GF-D8 (cell line): ENCODE results near the gene SMARCD3.

Source experiments
- DNase-seq: peaks from one replicate; lab custom pipeline; 2025; lab: John Stamatoyannopoulos, UW

SMARCD3 gene

DNA sequence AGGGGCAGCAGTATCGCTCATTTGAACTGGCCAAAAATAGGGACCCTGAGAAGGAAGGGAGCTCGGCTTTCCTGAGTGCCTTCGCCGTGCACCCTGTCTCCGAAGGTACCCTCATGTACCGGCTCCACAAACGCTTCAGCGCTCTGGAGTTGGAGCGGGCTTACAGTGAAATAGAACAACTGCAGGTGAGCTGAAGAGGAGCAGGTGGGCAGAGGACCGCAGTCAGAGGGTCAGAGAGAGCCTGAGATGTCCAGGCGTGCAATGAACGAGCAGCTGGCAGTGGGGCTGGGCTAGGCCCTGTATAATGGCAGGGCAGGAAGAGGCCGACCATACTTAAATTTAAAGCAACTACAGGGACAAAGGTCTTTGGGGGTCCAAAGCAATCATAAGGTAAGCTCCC is 12.1 kb downstream of the SMARCD3 start:
- DNase-seq, result no peak

DNA sequence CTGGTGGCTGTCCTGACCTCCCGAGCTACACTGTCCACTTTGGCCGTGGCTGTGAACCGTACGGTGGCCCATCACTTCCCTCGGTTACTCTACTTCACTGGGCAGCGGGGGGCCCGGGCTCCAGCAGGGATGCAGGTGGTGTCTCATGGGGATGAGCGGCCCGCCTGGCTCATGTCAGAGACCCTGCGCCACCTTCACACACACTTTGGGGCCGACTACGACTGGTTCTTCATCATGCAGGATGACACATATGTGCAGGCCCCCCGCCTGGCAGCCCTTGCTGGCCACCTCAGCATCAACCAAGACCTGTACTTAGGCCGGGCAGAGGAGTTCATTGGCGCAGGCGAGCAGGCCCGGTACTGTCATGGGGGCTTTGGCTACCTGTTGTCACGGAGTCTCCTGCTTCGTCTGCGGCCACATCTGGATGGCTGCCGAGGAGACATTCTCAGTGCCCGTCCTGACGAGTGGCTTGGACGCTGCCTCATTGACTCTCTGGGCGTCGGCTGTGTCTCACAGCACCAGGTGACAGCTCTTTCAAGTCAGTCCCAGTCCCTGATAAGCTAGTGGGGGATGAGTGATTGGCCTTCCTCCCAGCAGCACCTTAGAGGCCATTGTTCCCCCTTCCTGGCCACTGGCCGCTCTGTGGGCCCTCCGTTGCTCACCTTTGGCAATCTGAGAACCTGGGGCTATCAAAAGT is 13.3 kb downstream of the SMARCD3 start:
- no peak for DNase-seq

DNA sequence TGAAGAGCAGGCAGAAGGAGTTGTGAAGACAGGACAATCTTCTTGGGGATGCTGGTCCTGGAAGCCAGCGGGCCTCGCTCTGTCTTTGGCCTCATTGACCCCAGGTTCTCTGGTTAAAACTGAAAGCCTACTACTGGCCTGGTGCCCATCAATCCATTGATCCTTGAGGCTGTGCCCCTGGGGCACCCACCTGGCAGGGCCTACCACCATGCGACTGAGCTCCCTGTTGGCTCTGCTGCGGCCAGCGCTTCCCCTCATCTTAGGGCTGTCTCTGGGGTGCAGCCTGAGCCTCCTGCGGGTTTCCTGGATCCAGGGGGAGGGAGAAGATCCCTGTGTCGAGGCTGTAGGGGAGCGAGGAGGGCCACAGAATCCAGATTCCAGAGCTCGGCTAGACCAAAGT is 14.7 kb downstream of the SMARCD3 start:
- DNase-seq, result no peak

DNA sequence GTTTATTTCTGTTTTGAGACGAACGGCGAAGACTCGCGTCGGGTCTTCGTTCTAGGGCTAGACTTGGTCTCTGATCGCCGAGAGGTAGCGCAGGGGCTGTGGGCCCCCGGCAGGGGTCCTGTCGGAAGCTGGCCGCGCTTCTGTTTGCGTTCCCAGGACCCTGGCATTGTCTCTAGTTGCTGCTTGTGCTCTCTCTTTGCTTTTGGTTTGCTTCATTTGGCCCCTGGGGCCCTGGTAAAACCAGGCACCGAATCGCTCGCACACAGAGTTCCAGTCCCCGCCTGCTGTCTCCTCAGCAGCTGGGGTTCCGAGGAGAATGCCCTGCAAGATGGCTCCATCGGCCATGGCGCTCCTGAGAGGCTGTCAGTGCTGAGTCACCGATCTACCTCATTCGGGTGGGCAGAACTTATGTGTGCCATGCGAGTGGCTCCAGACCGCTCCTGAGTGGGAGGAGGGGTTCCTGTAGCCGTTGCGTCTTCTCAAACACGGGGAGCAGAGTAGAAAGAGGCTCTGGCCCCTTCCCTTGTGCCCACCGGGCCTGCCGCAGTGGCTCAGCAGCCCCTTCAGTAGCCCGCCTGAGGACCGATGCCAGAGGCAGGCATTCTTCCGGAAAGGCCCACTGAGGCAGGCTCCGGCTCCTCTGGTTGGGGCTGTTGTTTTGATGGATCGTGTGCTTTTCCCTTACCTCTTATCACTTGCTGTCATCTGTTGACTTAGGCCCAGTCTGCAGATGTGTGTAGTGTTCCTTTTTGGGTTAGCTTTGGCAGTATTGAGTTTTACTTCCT is 15.4 kb downstream of the SMARCD3 start:
- peak; percentile 48 for DNase-seq

DNA sequence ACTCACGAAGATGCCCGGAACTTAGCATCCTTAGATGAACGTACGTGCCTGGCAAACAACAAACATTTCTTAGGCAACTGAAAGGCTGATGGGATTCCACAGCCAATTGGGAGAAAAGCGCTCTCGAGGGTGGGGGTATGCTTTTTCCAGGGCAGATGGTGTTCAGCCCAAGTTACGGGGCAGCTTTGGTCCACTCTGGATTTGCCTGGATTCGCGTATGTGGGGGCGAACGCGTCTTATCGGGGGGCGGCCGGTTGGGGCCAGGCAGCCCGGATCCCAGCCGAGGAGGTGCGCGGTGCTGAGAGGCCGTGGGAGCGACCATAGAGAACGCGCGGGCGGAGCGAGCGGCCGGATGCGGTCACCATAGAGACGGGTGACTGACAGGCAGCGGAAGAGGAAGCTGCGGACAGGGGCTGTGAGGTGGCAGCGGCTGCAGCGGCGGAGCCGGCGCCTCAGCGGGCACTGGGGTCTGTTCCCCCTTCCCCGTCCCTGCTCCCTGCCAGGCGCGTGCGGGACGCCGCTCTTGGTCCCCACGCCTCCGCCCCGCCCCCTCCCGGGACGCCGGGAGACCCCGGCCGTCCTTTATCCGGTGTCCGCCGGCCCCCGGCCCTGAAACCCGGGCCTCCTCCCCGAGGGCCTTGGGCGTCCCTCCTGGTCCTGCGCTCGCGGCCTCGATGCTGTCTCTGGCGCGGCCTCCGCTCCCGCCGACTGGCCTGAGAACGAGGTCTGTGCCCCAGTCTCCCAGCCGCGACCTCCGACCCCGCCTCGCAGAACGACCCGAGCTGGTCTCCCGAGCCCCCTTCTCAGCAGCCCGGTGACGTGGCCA is 16.2 kb downstream of the SMARCD3 start, which contains the start of gene CHPF2:
Gene CHPF2 (plus strand): TSS at position 393 of the 826 bp plus-strand sequence. CDS start 1,529 bp downstream, outside the sequence.
- DNase-seq, result peak; percentile 77

DNA sequence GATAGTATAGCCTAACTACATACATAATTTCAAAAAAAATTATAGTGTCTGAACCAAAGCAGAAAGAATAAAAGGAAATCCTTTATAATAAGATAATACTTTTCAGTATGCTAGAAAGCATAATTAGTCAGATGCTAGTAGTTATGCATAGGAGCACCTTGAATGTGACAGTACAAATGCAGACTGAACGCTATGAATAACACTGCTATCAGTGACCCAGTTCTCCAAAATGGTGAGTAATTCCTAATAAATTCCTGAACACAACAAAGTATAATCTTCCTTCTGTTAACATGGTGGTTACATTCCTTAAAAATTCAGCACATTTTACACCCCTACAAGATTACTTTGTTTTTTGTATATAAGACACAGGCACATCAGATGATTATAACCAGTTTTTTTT is 17.4 kb downstream of the SMARCD3 start:
- no peak for DNase-seq

DNA sequence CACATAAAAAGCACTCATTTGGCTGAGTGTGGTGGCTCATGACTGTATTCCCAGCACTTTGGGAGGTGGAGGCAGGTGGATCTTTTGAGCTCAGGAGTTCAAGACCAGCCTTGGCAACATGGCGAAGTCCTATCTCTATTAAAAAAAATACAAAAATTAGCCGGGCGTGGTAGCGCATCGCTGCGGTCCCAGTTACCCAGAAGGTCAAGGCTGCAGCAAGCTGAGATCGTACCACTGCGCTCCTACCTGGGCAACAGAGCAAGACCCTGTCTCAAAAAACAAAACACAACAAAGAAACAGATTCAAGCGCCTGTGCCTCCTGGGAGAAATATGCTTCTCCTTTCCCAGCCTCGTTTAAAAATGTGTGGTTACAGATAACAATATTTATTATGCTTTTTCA is 19.2 kb downstream of the SMARCD3 start:
- DNase-seq, result no peak

DNA sequence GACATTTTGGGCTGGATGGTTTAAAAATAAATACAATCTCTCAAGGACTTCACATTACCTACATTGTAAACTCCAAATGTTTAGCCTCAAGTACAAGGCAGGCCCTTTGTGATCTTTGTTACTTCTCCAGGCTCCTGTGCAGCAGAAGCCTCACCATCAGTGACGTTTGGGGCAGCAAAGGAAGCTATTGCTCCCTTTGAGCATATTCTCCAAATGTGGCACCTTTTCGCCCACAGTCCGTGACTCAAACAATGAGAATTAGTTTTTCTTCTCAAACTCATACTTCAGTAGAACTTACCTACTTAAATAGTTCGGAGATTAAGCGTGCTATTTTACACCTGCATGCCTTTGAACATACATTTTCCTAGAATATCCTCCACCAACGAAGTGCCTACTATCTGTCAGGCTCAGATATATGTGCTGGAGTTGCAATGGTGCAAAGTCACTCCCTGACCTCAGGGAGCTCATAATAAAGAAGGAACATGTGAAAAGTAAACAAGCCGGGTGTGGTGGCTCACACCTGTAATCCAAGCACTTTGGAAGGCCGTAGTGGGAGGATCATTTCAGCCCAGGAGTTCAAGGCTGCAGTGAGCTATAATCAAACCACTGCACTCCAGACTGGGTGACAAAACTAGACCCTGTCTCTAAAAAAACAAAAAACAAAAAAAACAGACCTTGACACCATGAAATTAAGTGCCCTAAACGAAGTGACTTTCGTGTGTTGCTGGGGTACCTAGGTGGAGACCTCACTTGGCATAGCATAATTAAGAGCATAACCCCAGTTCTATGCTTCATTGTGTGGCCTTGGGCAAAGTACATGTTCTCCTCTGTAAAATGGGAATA is 20.2 kb downstream of the SMARCD3 start:
- no peak for DNase-seq

DNA sequence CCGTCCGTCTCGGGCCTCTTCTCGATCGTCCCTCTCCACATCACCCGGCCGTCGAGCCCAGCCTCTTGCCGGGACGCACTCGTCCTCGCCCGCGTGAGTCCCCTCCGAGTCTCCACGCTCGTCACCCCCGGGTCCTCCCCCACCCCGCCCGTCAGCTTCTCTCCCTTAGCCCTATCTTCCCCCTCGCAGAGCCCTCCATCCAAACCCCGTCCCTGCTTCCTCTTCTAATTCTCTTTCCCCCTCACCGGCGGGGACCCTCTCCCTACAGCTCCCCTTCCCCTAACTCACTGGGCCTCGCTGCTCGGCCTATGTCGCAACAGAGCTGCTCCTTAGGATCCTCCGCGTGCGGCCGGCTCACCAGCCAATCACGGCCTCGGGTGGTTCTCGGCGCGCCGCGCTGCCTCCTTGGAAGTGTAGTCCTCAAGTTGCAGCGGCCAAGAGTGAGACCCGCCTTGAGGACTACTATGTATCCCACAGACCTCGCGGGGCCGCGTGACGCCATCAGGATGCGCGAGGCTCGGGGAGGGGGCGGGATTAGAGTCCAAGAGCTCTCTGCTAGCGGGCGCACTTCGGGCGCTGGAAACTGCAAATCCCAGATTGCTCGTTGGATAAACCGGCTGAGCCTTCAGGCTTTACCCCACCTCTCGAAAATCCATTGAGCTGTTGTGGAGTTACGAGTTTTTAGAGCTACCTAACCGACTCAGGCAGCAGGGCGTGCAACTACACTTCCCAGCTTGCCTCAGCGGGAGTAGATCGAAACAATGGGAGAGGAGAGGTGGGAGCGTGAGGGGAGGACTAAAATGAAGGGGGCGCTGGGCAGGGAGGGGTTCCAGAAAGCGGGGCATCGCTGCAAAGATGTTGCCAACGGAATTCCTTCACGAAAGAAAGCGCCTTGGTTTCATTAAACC is 21.4 kb downstream of the SMARCD3 start, which contains the start of gene ABCF2:
Gene ABCF2 (minus strand): TSS at position 331 of the 908 bp plus-strand sequence. CDS start 747 bp downstream, outside the sequence.
- DNase-seq, result peak; percentile 98

DNA sequence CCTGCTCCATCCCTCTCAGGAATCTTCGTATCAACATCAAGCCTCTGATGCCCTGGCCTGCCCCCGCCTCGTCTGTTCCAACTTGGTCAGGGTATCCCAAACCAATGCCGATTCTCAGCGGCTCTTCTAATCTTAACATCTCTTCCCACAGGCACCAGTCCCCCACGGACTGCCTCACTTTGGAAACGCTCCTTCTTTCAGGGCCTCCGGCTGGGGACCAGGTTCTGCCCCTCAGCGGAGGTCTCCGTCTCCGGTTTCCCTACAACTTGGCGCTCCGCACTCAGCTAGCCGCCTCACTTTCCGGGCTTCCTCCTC is 22.0 kb downstream of the SMARCD3 start:
- DNase-seq, result no peak

DNA sequence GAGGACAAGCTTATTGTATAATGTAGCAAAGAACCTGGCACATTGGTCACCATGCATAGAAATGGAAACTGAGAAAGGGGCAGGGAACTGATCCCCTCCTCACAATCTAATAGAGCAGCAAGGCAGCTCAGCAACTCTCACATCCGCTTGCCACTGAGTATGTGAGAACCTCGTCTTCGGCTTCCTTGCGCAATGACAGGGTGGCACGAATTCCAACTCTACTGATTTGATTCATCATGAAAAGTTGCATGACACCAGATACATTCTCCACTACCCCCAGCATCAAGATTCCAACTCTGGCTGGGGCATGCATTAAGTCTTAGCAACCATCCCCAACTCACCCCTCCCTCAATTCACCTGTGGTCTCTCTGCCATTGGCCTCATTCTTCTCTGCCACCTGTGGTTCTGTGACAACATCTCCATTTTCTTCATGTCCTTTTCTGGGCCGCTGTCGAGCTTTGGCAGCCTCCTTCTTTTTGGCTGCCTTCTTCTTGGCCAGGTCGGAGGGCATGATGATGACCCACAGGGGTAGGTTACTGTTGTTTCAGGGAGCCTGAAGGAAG is 22.5 kb downstream of the SMARCD3 start:
- DNase-seq, result no peak

DNA sequence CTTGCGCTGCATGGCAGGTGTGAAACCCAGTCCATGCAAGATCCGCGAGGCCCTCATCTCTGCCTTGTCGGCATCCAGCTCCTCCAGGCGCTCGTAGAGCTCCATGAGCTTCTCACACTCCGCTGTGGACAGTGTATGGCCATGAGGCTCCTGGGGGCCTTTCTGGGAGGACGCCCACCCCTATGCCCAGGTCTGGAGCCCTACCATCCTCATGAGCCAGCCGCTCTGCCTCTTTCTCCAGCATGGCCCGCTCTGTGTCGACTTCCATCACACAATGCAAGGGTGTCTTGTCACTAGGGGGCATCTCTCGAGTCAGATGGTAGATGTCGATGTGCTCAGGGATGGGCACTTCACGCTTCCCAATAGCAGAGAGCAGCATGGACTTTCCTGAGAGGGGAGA is 24.8 kb downstream of the SMARCD3 start:
- no peak for DNase-seq

DNA sequence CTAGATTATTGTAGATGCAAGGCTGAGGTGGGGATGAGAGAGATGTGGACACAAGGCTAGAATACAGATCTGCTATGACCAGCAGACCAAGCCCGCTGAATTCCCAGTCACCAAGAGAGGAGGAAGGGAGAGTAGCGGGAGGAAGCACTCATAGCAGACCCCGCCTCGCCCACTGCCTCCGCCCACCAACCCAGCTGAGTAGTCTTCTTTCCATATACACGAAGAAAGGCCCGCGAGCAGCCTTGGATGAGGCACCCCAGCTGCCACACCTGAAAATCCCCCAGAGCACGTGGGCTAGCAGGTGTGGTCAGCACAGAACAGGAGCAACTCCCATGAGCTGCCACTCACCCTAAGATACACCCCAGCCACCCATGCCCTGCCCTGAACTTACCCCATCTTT is 30.3 kb downstream of the SMARCD3 start:
- DNase-seq, result no peak

DNA sequence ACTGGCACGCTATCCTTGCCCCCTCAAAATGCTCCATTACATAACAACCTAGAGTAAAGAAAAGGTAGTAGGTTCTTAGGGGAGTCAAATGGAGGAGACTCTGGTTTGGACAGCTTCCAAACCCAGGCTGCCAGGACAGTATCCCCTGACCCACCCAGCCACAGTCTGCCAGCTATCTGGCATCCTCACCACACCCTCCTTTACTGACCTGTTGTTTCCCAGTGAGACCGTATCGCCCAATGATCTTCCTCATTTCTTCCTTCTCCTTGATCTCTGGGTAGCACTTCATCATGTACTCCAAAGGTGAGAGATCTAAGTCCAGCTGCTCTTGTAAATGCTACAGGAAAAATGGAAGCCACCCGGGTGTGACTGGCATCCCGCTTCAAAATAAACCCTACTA is 33.1 kb downstream of the SMARCD3 start:
- no peak for DNase-seq

DNA sequence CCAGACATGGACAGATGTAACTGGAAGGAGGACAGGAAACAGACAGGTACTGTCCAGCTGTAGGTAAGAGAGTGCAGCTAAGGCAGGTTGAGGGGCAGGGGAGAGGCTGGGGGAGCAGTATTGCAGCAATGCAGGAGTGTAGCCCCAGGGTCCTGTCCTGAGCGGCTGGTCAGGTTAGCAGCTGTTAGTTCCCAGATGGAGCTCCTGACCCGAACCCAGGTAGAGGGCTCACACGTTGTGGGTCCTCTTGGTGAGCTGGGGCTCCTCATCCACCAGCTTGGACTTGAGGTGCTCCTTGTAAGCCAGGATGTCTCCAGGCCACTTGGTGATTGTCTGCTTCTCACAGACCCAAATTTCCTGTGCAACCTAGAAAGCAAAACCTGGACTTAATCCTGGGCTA is 34.7 kb downstream of the SMARCD3 start:
- no peak for DNase-seq

DNA sequence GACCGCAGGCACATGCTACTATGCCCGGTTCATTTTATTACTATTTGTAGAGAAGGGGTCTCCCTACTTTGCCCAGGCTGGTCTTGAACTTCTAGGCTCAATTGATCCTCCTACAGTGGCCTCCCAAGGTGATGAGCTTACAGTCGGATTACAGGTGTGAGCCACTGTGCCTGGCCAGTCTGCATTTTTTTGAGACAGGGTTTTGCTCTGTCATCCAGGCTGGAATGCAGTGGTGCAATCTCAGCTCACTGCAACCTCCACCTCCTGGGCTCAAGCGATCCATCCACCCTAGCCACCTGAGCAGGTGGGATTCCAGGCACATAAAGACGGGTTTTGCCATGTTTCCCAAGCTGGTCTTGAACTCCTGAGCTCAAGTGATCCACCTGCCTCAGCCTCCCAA is 35.9 kb downstream of the SMARCD3 start:
- DNase-seq, result no peak

DNA sequence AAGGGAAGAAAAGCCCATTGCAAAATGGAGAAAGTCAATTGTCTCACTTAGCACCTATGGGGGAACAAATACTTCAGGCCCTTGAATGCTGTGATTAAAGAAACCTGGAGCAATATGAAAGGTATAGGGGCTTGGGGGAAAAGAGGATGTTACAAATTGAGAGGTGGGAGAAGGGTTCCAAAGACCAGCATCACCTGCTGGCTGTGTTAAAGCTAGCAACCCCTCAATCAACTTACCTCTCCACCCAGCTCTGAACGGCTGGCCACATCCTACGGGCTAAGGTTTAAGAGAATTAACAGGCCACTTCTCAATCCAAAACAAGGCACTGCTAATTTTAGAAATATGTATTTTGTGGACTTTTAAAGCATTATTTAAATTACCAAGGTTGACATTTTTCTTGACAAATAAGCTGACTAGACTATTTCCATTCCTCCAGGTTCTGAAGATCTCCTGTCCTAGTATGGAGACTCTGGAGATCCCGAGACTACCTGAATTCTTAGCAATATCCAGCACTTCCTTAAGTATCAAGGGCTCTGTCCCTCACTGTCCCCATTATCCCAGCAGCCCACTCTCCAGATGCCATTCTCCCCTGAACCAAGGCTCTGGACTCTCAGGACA is 37.2 kb downstream of the SMARCD3 start:
- DNase-seq, result no peak

DNA sequence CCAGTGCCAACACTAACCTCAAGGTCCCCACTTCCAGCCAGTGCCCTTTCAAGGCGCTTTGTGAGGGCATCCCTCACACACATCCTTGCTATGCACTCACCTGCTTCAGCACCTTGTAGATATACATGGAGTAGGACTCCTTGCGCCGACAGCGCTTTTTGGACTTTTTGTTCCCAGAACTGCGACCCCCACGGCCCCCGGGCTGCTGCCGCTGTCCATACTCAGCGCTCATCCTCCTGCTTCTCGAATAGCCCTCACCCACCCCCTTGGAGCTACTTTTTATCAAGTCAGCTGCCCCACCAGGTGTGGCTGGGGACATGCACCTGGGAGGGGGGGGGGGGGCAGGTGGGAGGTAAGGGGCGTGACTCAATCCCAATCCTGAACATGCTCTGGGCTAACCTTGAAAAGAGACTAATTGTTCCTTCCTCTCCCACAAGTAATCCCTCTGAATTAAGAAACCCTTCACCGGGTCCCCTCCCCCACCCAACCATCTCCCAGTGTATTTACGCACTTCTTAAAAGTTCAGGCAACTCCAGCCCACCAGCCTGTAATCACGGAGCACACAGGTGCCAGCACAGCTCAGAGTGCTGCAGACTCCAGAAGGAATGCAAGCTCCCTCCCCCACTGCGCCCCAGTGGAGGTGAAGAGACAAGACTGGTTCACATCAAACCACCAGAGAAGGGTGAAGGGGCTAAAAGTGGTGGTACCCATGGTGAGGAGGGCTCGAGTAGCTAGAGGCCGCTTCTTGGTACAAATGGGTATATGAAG is 38.2 kb downstream of the SMARCD3 start, which contains the start of gene H2BK1:
Gene H2BK1 (minus strand): TSS at position 402 of the 768 bp plus-strand sequence. CDS start 170 bp downstream, at position 232.
- no peak for DNase-seq

DNA sequence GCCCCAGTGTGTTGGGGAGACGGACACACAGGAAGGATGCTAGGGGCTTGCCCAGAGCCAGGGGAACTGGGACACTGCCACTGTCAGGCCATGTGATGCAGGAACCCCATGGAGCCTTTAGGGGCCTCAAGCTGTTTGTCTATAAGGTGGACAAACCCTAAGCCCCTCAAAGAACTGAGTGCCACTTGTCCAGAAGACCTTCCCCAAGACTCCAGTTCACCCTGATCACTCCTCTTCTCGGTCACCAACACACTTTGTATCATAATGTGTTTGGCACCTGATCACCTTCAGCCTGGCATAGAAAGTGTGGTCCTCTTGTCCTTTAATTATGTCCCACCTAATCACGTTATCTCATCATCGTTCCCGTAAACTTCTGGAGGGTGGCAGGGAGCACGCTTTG is 38.9 kb downstream of the SMARCD3 start:
- DNase-seq, result no peak
